Smooth muscle cell (in vitro differentiated cells): ENCODE measurements around the gene EXOC1. TPM values are rescaled to one million over a fixed set of nuclear protein-coding genes. Genes with fewer than 3 reads are reported as not detected.

Experiments used
- DNase-seq: peaks from one replicate; lab custom pipeline; 2025; ENCODE audit not compliant: unreplicated experiment; lab: John Stamatoyannopoulos, UW
- H2AFZ ChIP-seq: fragments of 200-600 bp; sonication (generic); 2 replicates; pipeline ENCODE4 v1.6.0; 2016; ENCODE audit warnings: antibody characterized with exemption, low read depth, mild to moderate bottlenecking
- H3F3A ChIP-seq: fragments of 200-600 bp; sonication (generic); 2 replicates; pipeline ENCODE4 v1.6.0; 2017; ENCODE audit warnings: antibody characterized with exemption, low read depth
- H3K27ac ChIP-seq: fragments of 200-600 bp; sonication (generic); 2 replicates; pipeline ENCODE4 v1.5.1; 2016; ENCODE audit warnings: low read depth, mild to moderate bottlenecking
- H3K27me3 ChIP-seq: fragments of 200-600 bp; sonication (generic); 2 replicates; pipeline ENCODE4 v1.6.1; 2016; ENCODE audit warnings: low read depth, mild to moderate bottlenecking
- H3K36me3 ChIP-seq: fragments of 200-600 bp; sonication (generic); 2 replicates; pipeline ENCODE4 v1.5.1; 2016; ENCODE audit warnings: low read depth
- H3K4me1 ChIP-seq: fragments of 200-600 bp; sonication (generic); 2 replicates; pipeline ENCODE4 v1.5.1; 2016; ENCODE audit warnings: low read depth
- H3K4me2 ChIP-seq: fragments of 200-600 bp; sonication (generic); 2 replicates; pipeline ENCODE4 v1.6.0; 2016; ENCODE audit warnings: mild to moderate bottlenecking
- H3K4me3 ChIP-seq: fragments of 200-600 bp; sonication (generic); 2 replicates; pipeline ENCODE4 v1.5.1; 2016; ENCODE audit warnings: mild to moderate bottlenecking
- H3K79me2 ChIP-seq: fragments of 200-600 bp; sonication (generic); 2 replicates; pipeline ENCODE4 v1.6.0; 2016; ENCODE audit warnings: low read depth, mild to moderate bottlenecking
- H3K9ac ChIP-seq: fragments of 200-600 bp; sonication (generic); 2 replicates; pipeline ENCODE4 v1.6.0; 2016; ENCODE audit warnings: low read depth
- H3K9me3 ChIP-seq: fragments of 200-600 bp; sonication (generic); replicated peaks from 2 replicates; pipeline ENCODE4 v1.5.1; 2016; ENCODE audit warnings: low read depth
- H4K20me1 ChIP-seq: fragments of 200-600 bp; sonication (generic); 2 replicates; pipeline ENCODE4 v1.6.0; 2016; ENCODE audit warnings: low read depth
- CTCF ChIP-seq: fragments of 200-600 bp; sonication (generic); IDR thresholded peaks from 2 replicates; pipeline ENCODE4 v1.5.1; 2017; ENCODE audit warnings: borderline replicate concordance, mild to moderate bottlenecking, antibody characterized with exemption; ENCODE audit not compliant: insufficient read depth, poor library complexity, severe bottlenecking
- WGBS: methylation state at CpG from one replicate; pipeline ENCODE4 v1.1.7; 2016; ENCODE audit warnings: low lambda C conversion rate; 5-methylcytosine and 5-hydroxymethylcytosine counted together
- polyA plus RNA-seq: library from polyadenylated mRNA; unstranded; fragments of >200 nt; fragmentation: Nextera tagmentation; extraction: Ambion mirVana; gene quantifications from 2 replicates; pipeline ENCODE4 v1.2.1, GENCODE V29; 2016
- total RNA-seq: library from RNA; depleted of rRNA; stranded (reverse); fragments of >200 nt; gene quantifications from 2 replicates; pipeline ENCODE4 v1.2.3, GENCODE V29; 2014

The EXOC1 gene
- total and polyA plus RNA-seq, 2 experiments from 2014 or later: 18.5 to 34.2 TPM

GRCh38 chr4:55941881-55942396, 88.5 kb downstream of the EXOC1 start:
- H4K20me1 ChIP-seq: no peaks in the 10 kb centered on the region
- H3K4me1 ChIP-seq: no peaks in the 10 kb centered on the region
- H3K27me3 ChIP-seq: no peaks in the 10 kb centered on the region
- no peak overlapping the region for H3K4me2 ChIP-seq
- no peaks in the 10 kb centered on the region for H3F3A ChIP-seq
- no peak for TF ChIP-seq CTCF
- H2AFZ ChIP-seq: no peak overlapping the region
- H3K36me3 ChIP-seq: no peaks in the 10 kb centered on the region
- 95% methylated on average over 3 of the region's 3 CpGs for WGBS
- no peak for DNase-seq
- H3K9ac ChIP-seq: no peak overlapping the region
- peaks cover 4% of the 10 kb centered on the region for H3K9me3 ChIP-seq
- H3K27ac ChIP-seq: no peak overlapping the region
- H3K4me3 ChIP-seq: no peak overlapping the region
- H3K79me2 ChIP-seq: no peaks in the 10 kb centered on the region

GRCh38 chr4:55947254-55947882, 93.9 kb downstream of the EXOC1 start:
- Histone ChIP-seq H3K9ac (peak overlapping the region; percentile 25), H3K36me3 (no peaks in the 10 kb centered on the region), H3K4me3 (peak overlapping the region; percentile 80), H3K27ac (peak overlapping the region; percentile 96), H3F3A (peaks cover 16% of the 10 kb centered on the region), H3K79me2 (peaks cover 23% of the 10 kb centered on the region), H2AFZ (peak overlapping the region; percentile 0), H3K27me3 (no peaks in the 10 kb centered on the region), H4K20me1 (no peaks in the 10 kb centered on the region), H3K4me1 (peaks cover 9% of the 10 kb centered on the region), H3K9me3 (no peaks in the 10 kb centered on the region), H3K4me2 (peak overlapping the region; percentile 93)
- WGBS: 69% methylated on average over 6 of the region's 6 CpGs
- no peak for DNase-seq
- no peak for TF ChIP-seq CTCF

GRCh38 chr4:55947912-55948725, 94.7 kb downstream of the EXOC1 start:
- no peak for TF ChIP-seq CTCF
- no peak for DNase-seq

More at GRCh38 chr4:55947912-55948725, 94.7 kb downstream of the EXOC1 start:
- Histone ChIP-seq H4K20me1 (no peaks in the 10 kb centered on the region), H3K9me3 (no peaks in the 10 kb centered on the region), H3F3A (peaks cover 16% of the 10 kb centered on the region), H3K36me3 (no peaks in the 10 kb centered on the region), H3K27me3 (no peaks in the 10 kb centered on the region), H3K79me2 (peaks cover 23% of the 10 kb centered on the region), H3K27ac (peak overlapping the region; percentile 96), H3K9ac (peak overlapping the region; percentile 79), H3K4me1 (peaks cover 9% of the 10 kb centered on the region), H2AFZ (peak overlapping the region; percentile 13), H3K4me2 (peak overlapping the region; percentile 93), H3K4me3 (peak overlapping the region; percentile 80)
- WGBS: 4% methylated on average over 18 of the region's 19 CpGs
